Measurements from ENCODE around the gene CRYL1.

DNA sequence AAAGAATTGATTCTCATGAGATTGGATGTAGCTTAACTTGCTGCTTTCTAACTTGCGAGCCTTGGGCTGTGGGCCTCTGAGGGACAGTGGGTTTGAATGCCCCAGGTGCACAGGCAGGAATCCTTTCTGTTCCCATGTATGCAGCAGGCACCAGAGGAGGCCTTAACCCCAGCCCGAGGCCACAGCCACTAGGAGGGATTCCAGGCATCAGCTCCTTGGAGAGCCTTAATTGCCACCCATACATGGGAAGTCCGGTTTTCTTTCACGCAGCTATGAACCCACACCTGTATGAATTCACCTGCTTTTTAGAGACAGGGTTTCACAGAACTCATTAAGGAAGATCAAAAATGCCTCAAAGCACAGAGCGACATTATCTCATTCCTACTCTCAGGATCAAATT, 117.9 kb downstream of the CRYL1 start:
- TF ChIP-seq EGR1 (IDR thresholded peaks at IDR 0.05) (no peak), CREB1 (IDR thresholded peaks at IDR 0.05; ENCODE audit: low read depth) (no peak), TAF1 (IDR thresholded peaks at IDR 0.05; ENCODE audit: low read depth) (no peak), ZBTB7A (IDR thresholded peaks at IDR 0.05; ENCODE audit: low read depth) (no peak)
